Omental fat pad (tissue), 4 donors: Measurements from ENCODE around the gene ORC6. TPM values are rescaled to one million over a fixed set of nuclear protein-coding genes. Genes with fewer than 3 reads are reported as not detected.
A peak's percentile ranks its signal among the peaks of the same experiment; 100 is the strongest.

Experiments
- ATAC-seq: fragments of 150-250 bp; one replicate; pipeline ENCODE4 v1.9.1; 2016; ENCODE audit warnings: mild to moderate bottlenecking, moderate library complexity; ENCODE audit not compliant: low FRiP score
- DNase-seq: peaks from one replicate; pipeline ENCODE4 v3.0.0-alpha.2; 2019; ENCODE audit warnings: low spot score
- total RNA-seq, 4 donors: library from RNA; depleted of rRNA; stranded (reverse); fragments of >200 nt; gene quantifications; one replicate each; pipeline ENCODE4 v1.1.0, GENCODE V29; 2016
- TF ChIP-seq, protein P1 (sequence below), 3 donors: fragments of 450-650 bp; IDR thresholded peaks; one replicate each; pipeline ENCODE4 v1.5.1; 2016 to 2017; ENCODE audit warnings: antibody characterized with exemption in 3 of 3, mild to moderate bottlenecking in 3 of 3, moderate library complexity in 2 of 3

ORC6 gene
- total RNA-seq, 4 donors from 2014 or later, result 0.63 to 3.1 (median 1.5) TPM

GRCh38 chr16:46688654-46689364 is 650 bp upstream of the ORC6 start, which contains the start of gene VPS35:
VPS35 (minus strand) TSS chr16:46689178; CDS start chr16:46689133, 45 bp downstream.
- ATAC-seq (peak; percentile 99), DNase-seq (peak; percentile 100)
- TF ChIP-seq, protein P1, sequence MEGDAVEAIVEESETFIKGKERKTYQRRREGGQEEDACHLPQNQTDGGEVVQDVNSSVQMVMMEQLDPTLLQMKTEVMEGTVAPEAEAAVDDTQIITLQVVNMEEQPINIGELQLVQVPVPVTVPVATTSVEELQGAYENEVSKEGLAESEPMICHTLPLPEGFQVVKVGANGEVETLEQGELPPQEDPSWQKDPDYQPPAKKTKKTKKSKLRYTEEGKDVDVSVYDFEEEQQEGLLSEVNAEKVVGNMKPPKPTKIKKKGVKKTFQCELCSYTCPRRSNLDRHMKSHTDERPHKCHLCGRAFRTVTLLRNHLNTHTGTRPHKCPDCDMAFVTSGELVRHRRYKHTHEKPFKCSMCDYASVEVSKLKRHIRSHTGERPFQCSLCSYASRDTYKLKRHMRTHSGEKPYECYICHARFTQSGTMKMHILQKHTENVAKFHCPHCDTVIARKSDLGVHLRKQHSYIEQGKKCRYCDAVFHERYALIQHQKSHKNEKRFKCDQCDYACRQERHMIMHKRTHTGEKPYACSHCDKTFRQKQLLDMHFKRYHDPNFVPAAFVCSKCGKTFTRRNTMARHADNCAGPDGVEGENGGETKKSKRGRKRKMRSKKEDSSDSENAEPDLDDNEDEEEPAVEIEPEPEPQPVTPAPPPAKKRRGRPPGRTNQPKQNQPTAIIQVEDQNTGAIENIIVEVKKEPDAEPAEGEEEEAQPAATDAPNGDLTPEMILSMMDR (IDR thresholded peaks at IDR 0.05), result no peak

- no peak for DNase-seq
- TF ChIP-seq, protein P1 (IDR thresholded peaks at IDR 0.05), result no peak
- ATAC-seq, result no peak
Observed at GRCh38 chr16:46690281-46691178, 1.1 kb downstream of the ORC6 start.

DNA sequence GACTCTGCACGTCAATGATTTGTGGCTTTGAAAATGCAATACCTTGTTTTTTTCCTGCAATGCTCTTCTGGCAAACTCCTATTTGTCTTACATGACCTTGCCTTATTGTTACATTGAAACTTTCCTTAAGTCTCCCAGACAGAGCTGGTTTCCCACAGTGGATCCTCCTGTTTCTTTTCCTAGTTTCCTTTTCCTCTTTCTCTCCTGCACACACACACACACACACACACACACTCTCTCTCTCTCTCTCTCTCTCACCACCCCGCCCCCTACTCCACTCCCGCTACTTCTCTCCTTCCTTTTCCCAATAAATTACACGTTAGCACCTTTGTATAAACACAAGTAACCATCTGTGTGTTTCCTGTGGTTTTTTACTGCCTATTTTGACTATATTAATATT is 2.3 kb downstream of the ORC6 start:
- TF ChIP-seq, protein P1 (IDR thresholded peaks at IDR 0.05), result no peak
- no peak for DNase-seq
- no peak for ATAC-seq

DNA sequence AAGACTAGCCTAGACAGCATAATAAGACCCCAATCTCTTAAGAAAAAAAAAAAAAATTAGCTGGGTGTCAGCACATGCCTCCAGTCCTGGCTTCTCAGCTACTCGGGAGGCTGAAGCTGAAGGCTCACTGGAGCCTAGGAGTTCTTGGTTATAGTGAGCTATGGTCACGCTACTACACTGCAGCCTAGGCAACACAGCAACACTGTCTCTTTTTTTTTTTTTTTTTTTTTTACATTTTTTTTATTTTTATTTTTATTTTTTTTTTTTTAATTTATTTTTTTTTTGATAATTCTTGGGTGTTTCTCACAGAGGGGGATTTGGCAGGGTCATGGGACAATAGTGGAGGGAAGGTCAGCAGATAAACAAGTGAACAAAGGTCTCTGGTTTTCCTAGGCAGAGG is 4.1 kb downstream of the ORC6 start:
- TF ChIP-seq, protein P1 (IDR thresholded peaks at IDR 0.05), result no peak
- no peak for ATAC-seq
- DNase-seq, result no peak

DNA sequence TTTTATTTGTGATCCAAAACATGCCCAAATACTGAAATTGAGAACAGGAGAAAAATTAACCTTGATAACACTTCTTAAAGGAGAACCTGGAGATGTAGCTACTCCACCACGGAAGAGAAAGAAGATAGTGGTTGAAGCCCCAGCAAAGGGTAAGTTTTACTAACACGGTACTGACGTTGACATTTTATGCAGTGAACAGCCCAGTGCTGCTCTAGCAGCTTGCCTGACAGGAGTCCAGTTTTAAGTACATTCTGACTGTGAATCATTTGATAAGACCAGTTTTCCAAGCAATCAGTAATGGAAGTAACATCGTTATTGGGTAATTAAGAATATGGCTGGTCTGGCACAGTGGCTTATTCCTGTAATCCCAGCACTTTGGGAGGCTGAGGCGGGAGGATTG is 6.5 kb downstream of the ORC6 start:
- ATAC-seq, result no peak

DNA sequence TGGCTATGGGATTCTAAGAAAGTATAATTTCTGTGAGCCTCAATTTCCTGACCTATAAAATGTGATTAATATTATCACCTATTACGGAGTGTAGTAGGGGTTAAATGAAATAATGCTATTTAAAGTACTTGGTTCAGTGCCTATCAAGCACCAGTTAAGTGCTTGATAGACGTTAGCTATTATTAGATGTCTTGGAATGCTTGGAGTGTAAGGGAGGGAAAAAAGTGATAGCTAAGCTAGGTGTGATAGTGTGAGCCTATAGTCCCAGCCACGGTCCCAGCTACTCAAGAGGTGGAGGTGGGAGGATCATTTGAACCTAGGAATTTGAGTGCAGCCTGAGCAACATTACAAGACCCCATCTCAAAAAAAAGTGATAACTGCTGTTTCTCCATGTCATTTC is 7.5 kb downstream of the ORC6 start:
- DNase-seq (no peak), ATAC-seq (no peak)
- TF ChIP-seq, protein P1 (IDR thresholded peaks at IDR 0.05), result no peak

More for the DNA sequence above, 6.5 kb downstream of the ORC6 start:
- TF ChIP-seq, protein P1 (IDR thresholded peaks at IDR 0.05), result no peak
- no peak for DNase-seq
